ENCODE measurements around the gene CHD8. TPM values are rescaled to one million over a fixed set of nuclear protein-coding genes. Genes with fewer than 3 reads are reported as not detected.
"Not testable (repeated sequence)": the region's sequence is repeated elsewhere in the genome, so short reads cannot be mapped to it uniquely, and the experiment has no call there.

Gene CHD8
- 129 and 136 TPM in 2 replicates for total RNA-seq

GRCh38 chr14:21455912-21456667 lies at the start of gene CHD8:
Gene CHD8 (minus strand): TSS chr14:21456123. CDS start chr14:21431643, 24,480 bp downstream.
- intact Hi-C loops (cut with micrococcal nuclease), result loop anchor here (1.0 kb wide), 6 partner anchors 19 to 187 kb away; partner anchors contain the start of genes HNRNPC, METTL3, SUPT16H and TOX4

GRCh38 chr14:21505012-21505553 lies 49.2 kb upstream of the CHD8 start:
- intact Hi-C loops (cut with micrococcal nuclease), result no loop called here

GRCh38 chr14:21503376-21503775 lies 47.5 kb upstream of the CHD8 start:
- intact Hi-C loops (cut with micrococcal nuclease), result no loop called here

GRCh38 chr14:21501568-21501967 lies 45.6 kb upstream of the CHD8 start:
- intact Hi-C loops (cut with micrococcal nuclease), result no loop called here

DNA sequence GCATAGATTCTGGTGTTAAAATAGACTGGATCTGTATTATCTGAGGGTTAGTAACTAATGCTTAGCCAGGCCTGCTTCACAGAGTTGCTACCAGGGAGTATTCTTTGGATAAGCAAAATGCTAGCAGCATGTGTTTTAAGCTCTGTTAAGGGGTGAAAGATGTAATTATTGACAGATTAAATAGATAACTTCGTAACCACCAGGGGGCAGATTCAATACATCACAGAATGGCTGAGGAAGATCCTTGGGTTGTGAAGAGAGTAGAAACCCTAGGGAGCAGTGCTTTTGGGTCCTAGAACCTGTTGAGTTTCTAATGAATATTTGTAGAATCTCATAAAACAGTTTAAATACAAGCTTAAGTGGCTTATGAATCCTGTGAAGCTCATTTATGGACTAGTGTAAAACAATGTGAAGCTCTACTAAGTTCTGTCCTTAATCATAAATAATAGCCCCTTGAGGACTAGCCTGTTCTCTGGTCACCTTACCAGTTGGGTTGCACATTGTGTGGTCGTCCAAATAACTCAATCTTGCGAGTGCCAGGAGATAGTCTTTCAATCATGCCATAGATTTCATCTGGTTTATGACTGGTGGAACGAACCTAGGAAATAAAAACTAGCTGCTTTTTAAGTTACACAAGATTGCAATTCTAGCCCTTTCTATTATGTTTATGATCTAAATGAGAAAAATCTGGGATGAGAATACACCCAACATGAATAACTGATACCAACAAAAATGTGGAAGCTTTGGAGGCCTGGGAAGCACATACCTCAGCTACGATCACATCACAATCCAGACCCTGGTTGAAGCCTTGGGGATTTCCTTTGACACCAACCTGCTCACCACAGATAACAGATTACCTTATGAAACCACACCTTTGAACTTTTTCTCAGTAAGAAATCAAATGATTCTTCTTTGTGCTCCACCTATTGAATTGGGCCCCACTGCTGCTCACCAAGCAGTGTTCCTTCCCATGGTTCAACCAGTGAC lies 42.9 kb upstream of the CHD8 start:
- intact Hi-C loops (cut with micrococcal nuclease), result loop anchor here (1.0 kb wide), 1 partner anchor 58 kb away; no protein-coding TSS in a partner anchor

DNA sequence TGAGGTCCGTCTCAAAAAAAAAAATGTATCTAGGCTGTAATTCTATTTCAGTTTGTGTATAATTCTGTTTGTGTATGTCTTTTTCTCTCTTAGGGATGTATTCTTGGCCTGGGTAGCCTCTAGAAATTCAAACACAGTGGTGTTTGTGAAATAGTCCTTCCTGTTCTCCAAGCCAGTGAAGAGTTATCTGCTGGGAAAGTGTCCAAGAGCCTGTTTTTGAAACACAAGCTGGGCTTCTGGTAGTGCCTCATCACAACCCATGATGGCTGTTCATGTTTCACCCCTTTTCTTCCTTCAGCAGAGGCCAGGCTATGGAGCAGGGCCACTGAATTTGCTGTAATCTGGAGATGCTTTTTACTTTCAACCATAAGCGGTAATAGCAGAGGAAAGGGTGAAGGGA lies 40.5 kb upstream of the CHD8 start:
- intact Hi-C loops (cut with micrococcal nuclease), result no loop called here

GRCh38 chr14:21494902-21495762 lies 39.2 kb upstream of the CHD8 start:
- intact Hi-C loops (cut with micrococcal nuclease), result no loop called here

GRCh38 chr14:21486640-21487087 lies 30.7 kb upstream of the CHD8 start:
- intact Hi-C loops (cut with micrococcal nuclease), result no loop called here

- intact Hi-C loops (cut with micrococcal nuclease), result loop anchor here (1.0 to 5.0 kb wide), 6 partner anchors 21 to 485 kb away; partner anchors contain the start of genes CHD8, HNRNPC, METTL3 and SUPT16H
Measured at GRCh38 chr14:21476925-21477681, 21.2 kb upstream of the CHD8 start, which contains the start of the genes RAB2B and TOX4. Gene RAB2B (minus strand): TSS chr14:21476959. CDS start chr14:21476872, 87 bp downstream. Gene TOX4 (plus strand): TSS chr14:21477195. CDS start chr14:21477279, 84 bp downstream.

- intact Hi-C loops (cut with micrococcal nuclease), result loop anchor here (5.0 kb wide), 1 partner anchor 484 kb away; no protein-coding TSS in a partner anchor
Measured at GRCh38 chr14:21476523-21476924, 20.6 kb upstream of the CHD8 start.

DNA sequence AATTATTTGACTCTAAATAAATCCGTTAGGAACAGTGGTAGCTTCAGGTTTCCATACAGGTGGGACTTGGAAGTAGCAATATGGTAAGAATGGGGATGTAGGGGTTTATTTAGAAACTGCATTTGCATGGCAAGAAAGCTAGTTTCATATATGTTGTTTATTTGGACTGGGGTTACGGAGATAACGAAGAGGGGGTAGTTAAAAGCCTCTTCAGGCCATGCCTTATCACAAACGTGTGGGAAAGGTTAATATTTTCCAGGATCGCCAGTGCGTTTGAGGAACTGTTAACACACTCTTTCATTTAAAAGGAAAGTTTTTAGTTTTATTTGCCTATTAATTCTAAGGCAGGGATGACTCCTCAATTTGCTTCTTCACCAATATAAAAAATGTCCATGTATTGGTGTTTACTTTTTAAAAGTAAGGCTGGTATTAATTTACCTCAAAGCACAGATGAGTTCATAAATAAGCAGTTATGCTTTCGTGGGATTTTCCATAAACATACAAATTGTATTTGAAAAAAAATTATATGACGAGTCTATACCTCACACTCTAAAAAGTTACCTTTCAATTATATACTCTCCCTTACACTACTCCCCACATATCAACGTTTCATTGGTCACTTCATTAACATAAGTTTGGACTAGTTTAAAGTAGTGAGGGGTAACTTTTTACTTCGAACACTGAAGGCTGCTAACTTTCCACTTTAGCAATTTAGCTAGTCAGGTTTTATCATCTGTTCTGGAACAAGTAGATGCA lies 20.0 kb upstream of the CHD8 start:
- intact Hi-C loops (cut with micrococcal nuclease), result loop anchor here (5.0 kb wide), 1 partner anchor 484 kb away; no protein-coding TSS in a partner anchor

DNA sequence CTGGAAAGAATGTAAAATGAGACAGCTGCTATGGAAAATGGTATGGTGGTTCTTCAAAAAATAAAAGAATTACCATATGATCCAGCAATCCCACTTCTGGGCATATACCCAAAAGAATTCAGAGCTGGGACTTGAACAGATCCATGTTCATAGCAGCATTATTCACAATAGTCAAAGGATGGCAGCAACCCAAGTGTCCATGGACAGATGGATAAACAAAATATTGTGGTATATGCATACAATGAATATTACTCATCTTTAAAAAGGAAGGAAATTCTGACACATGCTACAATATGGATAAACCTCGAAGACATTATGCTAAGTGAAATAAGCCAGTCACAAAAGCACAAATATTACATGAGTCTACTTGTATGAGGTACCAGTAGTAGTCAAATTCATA lies 11.7 kb upstream of the CHD8 start:
- intact Hi-C loops (cut with micrococcal nuclease), result no loop called here

GRCh38 chr14:21455592-21455911 lies 371 bp downstream of the CHD8 start:
- intact Hi-C loops (cut with micrococcal nuclease), result no loop called here

DNA sequence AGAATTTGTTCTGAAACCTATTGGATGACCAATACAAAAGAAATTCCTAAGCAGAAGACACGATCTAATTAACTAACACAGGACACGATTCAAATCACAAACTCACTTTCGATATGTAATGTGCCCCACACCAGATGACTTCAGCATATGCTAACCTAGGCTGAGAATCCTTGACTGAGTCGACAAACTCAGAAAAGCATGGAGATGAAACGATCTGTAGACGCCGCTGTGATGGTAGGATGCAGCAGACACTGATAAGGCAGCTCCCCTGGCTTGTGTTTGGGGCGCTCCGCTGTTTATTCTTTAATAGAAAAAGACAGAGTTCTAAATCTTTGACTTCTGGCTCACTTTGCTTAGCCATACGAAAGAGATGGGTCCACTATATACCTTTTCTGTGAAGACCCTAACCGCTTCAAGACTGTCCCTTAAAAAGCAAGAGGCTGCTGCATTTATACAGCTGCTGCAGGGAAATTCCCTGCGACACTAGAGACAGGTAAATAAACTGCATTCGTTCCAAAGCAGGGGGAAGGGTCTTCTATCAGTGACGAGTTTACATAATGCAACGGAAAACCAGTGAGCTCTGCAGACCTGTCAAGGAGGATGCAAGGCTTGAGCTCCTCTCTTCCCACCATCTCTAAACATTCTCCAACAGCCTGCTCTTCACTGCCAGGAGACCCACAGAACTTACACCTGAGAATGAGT lies 929 bp downstream of the CHD8 start:
- intact Hi-C loops (cut with micrococcal nuclease), result no loop called here

- intact Hi-C loops (cut with micrococcal nuclease), result no loop called here
Measured at GRCh38 chr14:21449899-21450216, 6.1 kb downstream of the CHD8 start.

- intact Hi-C loops (cut with micrococcal nuclease), result not testable (repeated sequence)
Measured at GRCh38 chr14:21442657-21443056, 13.3 kb downstream of the CHD8 start.

- intact Hi-C loops (cut with micrococcal nuclease), result no loop called here
Measured at GRCh38 chr14:21440859-21441258, 15.1 kb downstream of the CHD8 start.

Data from T-helper 2 cell treated with Interferon-gamma antibody and Interleukin-4, amounts not matched to agents 100 ng/mL and 5 ng/mL, for 36 hours (primary cell).